Endothelial cell (in vitro differentiated cells): ENCODE measurements around the gene PTPRN2. TPM values are rescaled to one million over a fixed set of nuclear protein-coding genes. Genes with fewer than 3 reads are reported as not detected.

Source experiments
- DNase-seq: peaks from one replicate; pipeline ENCODE4 v3.0.0; 2021; ENCODE audit warnings: low spot score
- H3K27ac Mint-ChIP-seq: one replicate; pipeline ENCODE4 v1.8.0; 2021; ENCODE audit warnings: mixed read lengths, inconsistent platforms; ENCODE audit not compliant: unreplicated experiment
- H3K27me3 Mint-ChIP-seq: one replicate; pipeline ENCODE4 v1.8.0; 2021; ENCODE audit warnings: mild to moderate bottlenecking, moderate library complexity, mixed read lengths, inconsistent platforms; ENCODE audit not compliant: unreplicated experiment
- H3K36me3 Mint-ChIP-seq: one replicate; pipeline ENCODE4 v1.8.0; 2021; ENCODE audit warnings: mild to moderate bottlenecking, low read depth, mixed read lengths, inconsistent platforms; ENCODE audit not compliant: unreplicated experiment
- H3K4me1 Mint-ChIP-seq: one replicate; pipeline ENCODE4 v1.8.0; 2021; ENCODE audit warnings: mild to moderate bottlenecking, mixed read lengths, inconsistent platforms; ENCODE audit not compliant: unreplicated experiment
- H3K4me3 Mint-ChIP-seq: one replicate; pipeline ENCODE4 v1.8.0; 2021; ENCODE audit warnings: mild to moderate bottlenecking, mixed read lengths, inconsistent platforms; ENCODE audit not compliant: unreplicated experiment
- H3K9me3 Mint-ChIP-seq: one replicate; pipeline ENCODE4 v1.8.0; 2021; ENCODE audit warnings: mixed read lengths, inconsistent platforms; ENCODE audit not compliant: unreplicated experiment
- total RNA-seq: library from RNA; stranded (reverse); fragmentation: NEBNext Ultra II Directional; extraction: Animal tissue kit (Norgen Biotek cat#: 25700); gene quantifications from one replicate; pipeline ENCODE4 v1.2.1, GENCODE V29; 2021; ENCODE audit not compliant: unreplicated experiment
- TF ChIP-seq, protein P1 (sequence below): fragments of 200-600 bp; sonication (generic); IDR thresholded peaks from one replicate; pipeline ENCODE4 v1.5.0; 2021; ENCODE audit warnings: antibody characterized with exemption; ENCODE audit not compliant: unreplicated experiment

Gene PTPRN2
- total RNA-seq, 1 donor from 2014 or later, result 0.18 TPM

DNA sequence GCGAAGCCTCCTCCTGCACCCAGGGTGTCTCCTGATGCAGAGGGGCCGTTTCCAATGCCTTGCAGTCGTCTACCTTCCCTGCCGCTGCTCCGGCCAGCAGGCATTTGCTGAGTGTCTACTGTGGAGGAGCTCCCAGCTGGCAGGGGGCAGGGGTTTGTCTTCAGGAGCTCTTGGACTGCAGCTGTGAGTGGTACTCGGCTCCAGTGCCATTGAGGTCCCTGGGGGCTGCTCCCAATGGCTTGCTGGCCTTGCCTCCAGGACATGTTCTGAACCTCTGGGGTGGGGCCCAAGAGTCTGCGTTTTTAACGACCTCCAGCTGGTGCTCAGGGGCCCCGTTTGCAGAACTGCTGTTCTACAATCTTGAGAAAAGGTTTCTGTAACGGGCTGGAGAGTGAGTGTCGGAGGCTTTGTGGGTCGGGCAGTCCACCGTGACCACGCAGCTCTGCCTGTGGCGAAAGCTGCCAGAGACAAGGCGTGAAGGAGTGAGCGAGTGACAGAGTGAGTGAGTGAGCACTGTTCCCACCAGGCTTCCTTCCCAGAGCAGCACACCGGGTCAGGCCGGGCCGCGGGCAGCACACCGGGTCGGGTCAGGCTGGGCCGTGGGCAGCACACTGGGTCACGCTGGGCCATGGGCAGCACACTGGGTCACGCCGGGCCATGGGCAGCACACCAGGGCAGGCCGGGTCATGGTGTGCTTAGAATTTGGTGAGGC, 520.2 kb downstream of the PTPRN2 start:
- H3K4me3 Mint-ChIP-seq, result no peak overlapping the region
- H3K27me3 Mint-ChIP-seq, result peaks cover 23% of the 10 kb centered on the region
- TF ChIP-seq, protein P1, sequence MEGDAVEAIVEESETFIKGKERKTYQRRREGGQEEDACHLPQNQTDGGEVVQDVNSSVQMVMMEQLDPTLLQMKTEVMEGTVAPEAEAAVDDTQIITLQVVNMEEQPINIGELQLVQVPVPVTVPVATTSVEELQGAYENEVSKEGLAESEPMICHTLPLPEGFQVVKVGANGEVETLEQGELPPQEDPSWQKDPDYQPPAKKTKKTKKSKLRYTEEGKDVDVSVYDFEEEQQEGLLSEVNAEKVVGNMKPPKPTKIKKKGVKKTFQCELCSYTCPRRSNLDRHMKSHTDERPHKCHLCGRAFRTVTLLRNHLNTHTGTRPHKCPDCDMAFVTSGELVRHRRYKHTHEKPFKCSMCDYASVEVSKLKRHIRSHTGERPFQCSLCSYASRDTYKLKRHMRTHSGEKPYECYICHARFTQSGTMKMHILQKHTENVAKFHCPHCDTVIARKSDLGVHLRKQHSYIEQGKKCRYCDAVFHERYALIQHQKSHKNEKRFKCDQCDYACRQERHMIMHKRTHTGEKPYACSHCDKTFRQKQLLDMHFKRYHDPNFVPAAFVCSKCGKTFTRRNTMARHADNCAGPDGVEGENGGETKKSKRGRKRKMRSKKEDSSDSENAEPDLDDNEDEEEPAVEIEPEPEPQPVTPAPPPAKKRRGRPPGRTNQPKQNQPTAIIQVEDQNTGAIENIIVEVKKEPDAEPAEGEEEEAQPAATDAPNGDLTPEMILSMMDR, result no peak
- H3K36me3 Mint-ChIP-seq, result peaks cover 43% of the 10 kb centered on the region
- H3K27ac Mint-ChIP-seq, result no peak overlapping the region
- H3K9me3 Mint-ChIP-seq, result peaks cover 66% of the 10 kb centered on the region
- no peak for DNase-seq
- H3K4me1 Mint-ChIP-seq, result no peaks in the 10 kb centered on the region

DNA sequence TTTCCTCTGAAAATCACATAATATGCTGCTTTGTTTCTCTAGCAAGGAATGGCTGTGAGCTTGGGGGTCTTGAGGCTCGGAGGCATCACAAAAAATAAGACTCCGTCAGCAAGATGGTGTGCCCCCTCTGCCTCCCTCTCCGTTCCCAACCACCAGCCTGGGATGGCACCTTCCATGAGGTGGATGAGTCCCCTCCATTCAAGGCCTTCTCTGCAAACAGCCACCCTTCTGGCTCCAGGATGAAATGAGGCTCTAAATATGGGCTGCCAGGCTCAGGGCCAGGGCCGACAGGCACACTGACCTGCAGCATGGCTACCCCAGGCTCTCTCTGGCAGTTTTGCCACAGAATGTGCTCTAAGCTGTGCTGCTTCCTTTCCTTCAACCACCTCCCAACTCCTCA, 521.5 kb downstream of the PTPRN2 start:
- Mint-ChIP-seq H3K4me3 (no peak overlapping the region), H3K27me3 (peaks cover 21% of the 10 kb centered on the region), H3K36me3 (peaks cover 39% of the 10 kb centered on the region), H3K9me3 (peaks cover 65% of the 10 kb centered on the region), H3K27ac (no peak overlapping the region), H3K4me1 (no peaks in the 10 kb centered on the region)
- DNase-seq, result no peak
- TF ChIP-seq, protein P1, result no peak

DNA sequence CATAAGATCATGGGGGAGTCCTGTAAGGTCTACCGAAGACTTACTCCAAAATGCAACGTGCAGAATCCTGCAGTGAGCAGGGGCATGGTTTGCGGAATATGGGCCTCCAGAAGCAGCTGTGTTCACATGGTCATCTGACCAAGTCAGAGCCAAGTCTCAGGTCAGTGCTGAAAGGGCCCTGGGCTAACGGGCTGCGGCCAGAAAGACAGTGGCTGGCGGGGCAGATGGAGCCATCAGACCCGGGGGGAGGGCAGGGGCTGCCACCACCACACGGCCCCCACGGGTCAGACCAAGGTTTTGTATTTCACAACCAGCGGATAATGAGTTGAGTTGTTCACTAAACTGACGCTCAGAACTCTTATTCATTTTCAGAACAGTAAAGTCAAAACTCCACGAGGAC, 522.3 kb downstream of the PTPRN2 start:
- H3K4me3 Mint-ChIP-seq, result no peak overlapping the region
- DNase-seq, result no peak
- peaks cover 42% of the 10 kb centered on the region for H3K36me3 Mint-ChIP-seq
- H3K27me3 Mint-ChIP-seq, result peaks cover 23% of the 10 kb centered on the region
- H3K9me3 Mint-ChIP-seq, result peaks cover 68% of the 10 kb centered on the region
- TF ChIP-seq, protein P1, result no peak
- H3K4me1 Mint-ChIP-seq, result no peaks in the 10 kb centered on the region
- no peak overlapping the region for H3K27ac Mint-ChIP-seq

DNA sequence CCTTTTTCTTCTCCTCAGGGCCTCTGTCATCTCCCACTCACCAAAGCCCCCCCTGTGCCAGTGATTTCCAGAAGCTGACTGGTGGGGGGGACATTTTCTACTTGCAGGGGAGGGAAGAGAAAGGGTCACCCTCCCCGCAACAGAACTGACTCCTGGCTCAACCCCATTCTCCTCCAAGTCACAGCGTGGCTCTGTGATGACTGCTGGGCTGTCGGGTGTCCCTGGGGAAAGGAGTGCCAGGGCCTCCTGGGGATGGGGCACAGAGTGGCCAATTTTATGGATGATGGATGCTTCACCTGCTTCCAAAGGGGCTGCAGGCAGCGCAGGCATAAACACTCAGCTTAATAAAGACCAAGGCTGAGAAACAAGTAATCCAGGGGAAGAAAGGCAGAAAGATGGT, 523.0 kb downstream of the PTPRN2 start:
- TF ChIP-seq, protein P1, result no peak
- Mint-ChIP-seq H3K27ac (no peak overlapping the region), H3K9me3 (peaks cover 61% of the 10 kb centered on the region), H3K36me3 (peaks cover 37% of the 10 kb centered on the region), H3K27me3 (peaks cover 16% of the 10 kb centered on the region), H3K4me1 (no peaks in the 10 kb centered on the region), H3K4me3 (no peak overlapping the region)
- no peak for DNase-seq

DNA sequence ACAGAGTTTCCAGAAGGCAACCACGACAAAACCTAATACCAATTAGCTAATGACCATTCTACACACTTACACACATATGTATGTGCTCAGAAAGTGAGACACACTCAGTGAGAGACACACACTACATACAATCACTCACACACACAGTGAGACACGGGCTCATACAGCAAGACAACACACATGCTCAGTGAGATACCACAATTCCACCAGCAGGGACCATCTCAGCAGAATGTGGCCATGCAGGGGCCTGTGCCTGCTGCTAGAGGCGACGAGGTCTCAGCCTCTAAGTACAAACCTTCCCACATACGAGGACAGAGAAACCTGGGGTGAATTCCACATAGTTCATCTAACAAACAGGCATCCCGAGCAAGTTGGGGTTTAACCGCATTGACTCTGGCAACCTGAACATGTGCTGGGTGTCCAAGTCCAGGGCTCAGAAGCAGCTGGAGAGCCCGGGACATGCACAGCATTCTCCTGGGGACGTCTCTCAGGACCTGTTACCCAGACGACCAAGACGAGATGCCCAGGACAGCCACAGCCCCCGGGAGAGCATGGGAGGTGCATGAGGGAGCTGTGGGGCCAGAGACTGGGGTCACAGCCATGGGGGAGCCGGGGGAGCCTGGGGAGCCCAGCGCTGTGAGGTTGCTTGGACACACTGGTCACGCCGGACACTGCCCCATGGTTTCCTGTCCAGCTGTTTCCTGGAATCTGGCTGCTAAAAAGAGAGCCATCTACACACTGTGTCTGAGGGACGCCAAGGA, 523.6 kb downstream of the PTPRN2 start:
- peaks cover 55% of the 10 kb centered on the region for H3K9me3 Mint-ChIP-seq
- peaks cover 16% of the 10 kb centered on the region for H3K27me3 Mint-ChIP-seq
- no peak overlapping the region for H3K4me3 Mint-ChIP-seq
- H3K27ac Mint-ChIP-seq, result no peak overlapping the region
- DNase-seq, result no peak
- no peaks in the 10 kb centered on the region for H3K4me1 Mint-ChIP-seq
- TF ChIP-seq, protein P1, result no peak
- peaks cover 31% of the 10 kb centered on the region for H3K36me3 Mint-ChIP-seq
